PC-9 (cell line): ENCODE measurements around the gene MYH6. TPM values are rescaled to one million over a fixed set of nuclear protein-coding genes. Genes with fewer than 3 reads are reported as not detected.

Experiments used
- BruUV-seq: library from RNA; stranded (reverse); fragments of 400-500 nt; replicated peaks from 2 replicates; lab custom pipeline; 2021; lab: Mats Ljungman, UMichigan
- CTCF ChIA-PET: fragments of 300-600 bp; sonication (Branson Sonifier 250); formaldehyde crosslinking; loops from one replicate; lab custom pipeline; 2022; ENCODE audit warnings: antibody characterized with exemption; lab: Charles Lee
- POLR2A ChIA-PET: fragments of 300-600 bp; sonication (Branson Sonifier 250); formaldehyde crosslinking; loops from one replicate; lab custom pipeline; 2022; ENCODE audit warnings: antibody characterized with exemption; ENCODE audit not compliant: unreplicated experiment; lab: Charles Lee
- DNase-seq, 2 experiments: peaks; one replicate each; pipeline versions ENCODE4 v3.0.0 to v3.0.0-alpha.2; 2015 to 2022; ENCODE audit warnings: mixed read lengths in 1 of 2
- H2AFZ ChIP-seq: fragments of 200-600 bp; sonication (generic); 2 replicates; pipeline ENCODE4 v1.8.1; 2017; ENCODE audit warnings: antibody characterized with exemption
- H3F3A ChIP-seq: fragments of 200-600 bp; sonication (generic); 2 replicates; pipeline ENCODE4 v1.8.1; 2017; ENCODE audit warnings: antibody characterized with exemption, mild to moderate bottlenecking, low read depth; ENCODE audit not compliant: insufficient read depth
- H3K27ac ChIP-seq: fragments of 200-600 bp; sonication (generic); 2 replicates; pipeline ENCODE4 v1.6.1; 2016; ENCODE audit warnings: mixed run types
- H3K27me3 ChIP-seq: fragments of 200-600 bp; sonication (generic); 2 replicates; pipeline ENCODE4 v1.6.1; 2016; ENCODE audit warnings: low read depth, mixed run types; ENCODE audit not compliant: insufficient read depth
- H3K36me3 ChIP-seq: fragments of 200-600 bp; sonication (generic); 2 replicates; pipeline ENCODE4 v1.6.1; 2016; ENCODE audit warnings: low read depth, mixed run types
- H3K4me1 ChIP-seq: fragments of 200-600 bp; sonication (generic); replicated peaks from 2 replicates; pipeline ENCODE4 v1.6.1; 2016; ENCODE audit warnings: mixed run types; ENCODE audit not compliant: insufficient read depth
- H3K4me2 ChIP-seq: fragments of 200-600 bp; sonication (generic); 2 replicates; pipeline ENCODE4 v1.6.1; 2017; ENCODE audit warnings: mixed run types
- H3K4me3 ChIP-seq: fragments of 200-600 bp; sonication (generic); 2 replicates; pipeline ENCODE4 v1.6.1; 2016; ENCODE audit warnings: mixed run types
- H3K79me2 ChIP-seq: fragments of 200-600 bp; sonication (generic); 2 replicates; pipeline ENCODE4 v1.6.1; 2017; ENCODE audit warnings: low read depth, mixed run types
- H3K9me2 ChIP-seq: fragments of 200-600 bp; sonication (generic); 2 replicates; pipeline ENCODE4 v1.8.1; 2017; ENCODE audit warnings: mild to moderate bottlenecking; ENCODE audit not compliant: insufficient read depth
- H3K9me3 ChIP-seq: fragments of 200-600 bp; sonication (generic); 2 replicates; pipeline ENCODE4 v1.8.1; 2016; ENCODE audit warnings: low read depth; ENCODE audit not compliant: insufficient read depth
- H4K20me1 ChIP-seq: fragments of 200-600 bp; sonication (generic); 2 replicates; pipeline ENCODE4 v1.8.1; 2017; ENCODE audit not compliant: insufficient read depth
- CTCF ChIP-seq: fragments of 200-600 bp; sonication (generic); conservative IDR thresholded peaks from 2 replicates; pipeline ENCODE4 v1.6.1; 2017; ENCODE audit warnings: mixed run types, antibody characterized with exemption, mild to moderate bottlenecking, moderate library complexity
- EZH2 ChIP-seq: fragments of 200-600 bp; sonication (generic); IDR thresholded peaks from 2 replicates; pipeline ENCODE4 v1.8.0; 2017; ENCODE audit warnings: antibody characterized with exemption, low read depth
- intact Hi-C: fragments of 100-400 bp; cut with micrococcal nuclease; formaldehyde crosslinking; loops from one replicate; pipeline ENCODE4 v1.10.0; 2022; ENCODE audit not compliant: unreplicated experiment
- total RNA-seq: library from RNA; stranded (reverse); gene quantifications from 2 replicates; pipeline ENCODE4 v1.2.3, GENCODE V29; 2021

The MYH6 gene
- total RNA-seq, 1 experiment from 2014 or later = not detected

GRCh38 chr14:23438101-23438971 is 30.3 kb upstream of the MYH6 start:
- H2AFZ ChIP-seq = no peak overlapping the region

GRCh38 chr14:23437133-23438100 is 29.3 kb upstream of the MYH6 start:
- Histone ChIP-seq H2AFZ (no peak overlapping the region), H3K9me3 (no peaks in the 10 kb centered on the region), H3K4me1 (no peaks in the 10 kb centered on the region), H3F3A (no peaks in the 10 kb centered on the region), H3K9me2 (no peaks in the 10 kb centered on the region), H3K36me3 (no peaks in the 10 kb centered on the region), H3K27ac (no peak overlapping the region), H3K27me3 (peaks cover 79% of the 10 kb centered on the region), H3K79me2 (no peaks in the 10 kb centered on the region), H3K4me3 (no peak overlapping the region), H4K20me1 (no peaks in the 10 kb centered on the region), H3K4me2 (no peak overlapping the region)
- TF ChIP-seq EZH2 (no peak), CTCF (no peak)
- DNase-seq = no peak
- CTCF ChIA-PET = no interaction called here
- no TSS peak for BruUV-seq
- intact Hi-C loops = no loop called here
- POLR2A ChIA-PET = interaction anchor here (0.7 kb wide), 1 partner anchor 35 kb away, joined by 3 read pairs; no protein-coding TSS in a partner anchor

More at GRCh38 chr14:23438101-23438971, 30.3 kb upstream of the MYH6 start:
- H3K9me2 ChIP-seq = no peaks in the 10 kb centered on the region
- TF ChIP-seq CTCF = no peak
- no peak overlapping the region for H3K4me2 ChIP-seq
- H3K27me3 ChIP-seq = peaks cover 79% of the 10 kb centered on the region
- H3K36me3 ChIP-seq = no peaks in the 10 kb centered on the region
- no peak overlapping the region for H3K27ac ChIP-seq
- H3K9me3 ChIP-seq = no peaks in the 10 kb centered on the region
- H3K4me1 ChIP-seq = no peaks in the 10 kb centered on the region
- H3K4me3 ChIP-seq = no peak overlapping the region
- intact Hi-C loops = no loop called here
- no peaks in the 10 kb centered on the region for H4K20me1 ChIP-seq
- no TSS peak for BruUV-seq
- no peak for DNase-seq
- no peaks in the 10 kb centered on the region for H3F3A ChIP-seq
- H3K79me2 ChIP-seq = no peaks in the 10 kb centered on the region
- CTCF ChIA-PET = no interaction called here
- POLR2A ChIA-PET = no interaction called here
